Retinal pigment epithelial cell (primary cell): ENCODE data around the gene BACE2.
"Not testable (repeated sequence)": the region's sequence is repeated elsewhere in the genome, so short reads cannot be mapped to it uniquely, and the experiment has no call there.

Experiments
- DNase-seq: peaks from one replicate; pipeline ENCODE4 v3.0.0-alpha.2; 2010; ENCODE audit warnings: low read depth
- H3K4me3 ChIP-seq: 2 replicates; pipeline ENCODE4 v1.5.1; 2011; ENCODE audit warnings: mild to moderate bottlenecking, low read length, control low read depth, moderate library complexity
- CTCF ChIP-seq: conservative IDR thresholded peaks from 2 replicates; pipeline ENCODE4 v1.5.1; 2011; ENCODE audit warnings: low read depth, low read length, control low read depth, inconsistent platforms

BACE2 gene

GRCh38 chr21:41234569-41234968 is 66.6 kb downstream of the BACE2 start:
- no peak overlapping the region for H3K4me3 ChIP-seq
- DNase-seq: no peak
- TF ChIP-seq CTCF: no peak

- no peak for DNase-seq
- no peak overlapping the region for H3K4me3 ChIP-seq
- TF ChIP-seq CTCF: no peak
Observed at GRCh38 chr21:41235201-41235600, 67.2 kb downstream of the BACE2 start.

GRCh38 chr21:41236352-41236973 is 68.5 kb downstream of the BACE2 start:
- no peak for TF ChIP-seq CTCF
- DNase-seq: peak; percentile 50
- H3K4me3 ChIP-seq: no peak overlapping the region

- DNase-seq: not testable (repeated sequence)
Observed at GRCh38 chr21:41238081-41238796, 70.3 kb downstream of the BACE2 start.

GRCh38 chr21:41240040-41240439 is 72.1 kb downstream of the BACE2 start:
- H3K4me3 ChIP-seq: no peak overlapping the region
- no peak for TF ChIP-seq CTCF
- no peak for DNase-seq

More at GRCh38 chr21:41238081-41238796, 70.3 kb downstream of the BACE2 start:
- not testable (repeated sequence) for H3K4me3 ChIP-seq

- H3K4me3 ChIP-seq: no peak overlapping the region
- TF ChIP-seq CTCF: no peak
- DNase-seq: no peak
Observed at GRCh38 chr21:41241341-41241740, 73.4 kb downstream of the BACE2 start.

GRCh38 chr21:41242238-41242829 is 74.4 kb downstream of the BACE2 start:
- no peak for DNase-seq
- no peak overlapping the region for H3K4me3 ChIP-seq
- no peak for TF ChIP-seq CTCF
